ENCODE measurements around the gene SLC6A17. TPM values are rescaled to one million over a fixed set of nuclear protein-coding genes. Genes with fewer than 3 reads are reported as not detected.
A peak's percentile ranks its signal among the peaks of the same experiment; 100 is the strongest.

The SLC6A17 gene
- polyA plus RNA-seq, 3 donors: not detected

- H3K36me3 Mint-ChIP-seq: no peaks in the 10 kb centered on the region
- peak; percentile 43 to 63 (median 53) for DNase-seq
- Histone ChIP-seq H3K27me3 (ENCODE audit: control insufficient read depth in 2 of 2, insufficient read depth in 2 of 2, low read length in 2 of 2) (no peaks in the 10 kb centered on the region), H3K4me1 (ENCODE audit: control insufficient read depth in 1 of 2, insufficient read depth in 2 of 2, low read length in 2 of 2) (peaks cover 16 to 17% of the 10 kb centered on the region in 2 donors), H3K9ac (ENCODE audit: insufficient read depth, low read length, poor library complexity, severe bottlenecking) (no peak overlapping the region), H2AFZ (ENCODE audit: insufficient read depth, low read depth, low read length, poor library complexity, severe bottlenecking) (no peak overlapping the region), H3K27ac (ENCODE audit: low read depth in 1 of 2, low read length in 2 of 2) (no peak overlapping the region), H3K9me3 (replicated peaks in 1 of 2; ENCODE audit: control insufficient read depth in 1 of 2, insufficient read depth in 1 of 2, low read length in 2 of 2) (no peaks in the 10 kb centered on the region), H3K79me2 (ENCODE audit: insufficient read depth, low read length) (no peaks in the 10 kb centered on the region), H3K4me2 (replicated peaks; ENCODE audit: extremely low read depth, low read length, poor library complexity, severe bottlenecking) (no peak overlapping the region), H3K4me3 (replicated peaks in 1 of 3; ENCODE audit: low read depth in 2 of 3, low read length in 3 of 3) (no peak overlapping the region), H3K36me3 (replicated peaks in 1 of 2; ENCODE audit: control insufficient read depth in 1 of 2, insufficient read depth in 2 of 2, low read length in 2 of 2) (no peaks in the 10 kb centered on the region), H4K20me1 (ENCODE audit: insufficient read depth, low read length) (no peaks in the 10 kb centered on the region)
- no peaks in the 10 kb centered on the region for H3K9me3 Mint-ChIP-seq
- peaks cover 8 to 25% (median 11%) of the 10 kb centered on the region in 3 donors for H3K27me3 Mint-ChIP-seq (ENCODE audit: low read depth in 3 of 3)
- no peak overlapping the region for H3K4me3 Mint-ChIP-seq
- WGBS (ENCODE audit: insufficient coverage): 36% methylated on average over 8 of the region's 8 CpGs
- intact Hi-C loops (cut with micrococcal nuclease): loop anchor here (1.0 to 5.0 kb wide), 2 partner anchors 49 to 52 kb away; no protein-coding TSS in a partner anchor
- TF ChIP-seq, protein P1, sequence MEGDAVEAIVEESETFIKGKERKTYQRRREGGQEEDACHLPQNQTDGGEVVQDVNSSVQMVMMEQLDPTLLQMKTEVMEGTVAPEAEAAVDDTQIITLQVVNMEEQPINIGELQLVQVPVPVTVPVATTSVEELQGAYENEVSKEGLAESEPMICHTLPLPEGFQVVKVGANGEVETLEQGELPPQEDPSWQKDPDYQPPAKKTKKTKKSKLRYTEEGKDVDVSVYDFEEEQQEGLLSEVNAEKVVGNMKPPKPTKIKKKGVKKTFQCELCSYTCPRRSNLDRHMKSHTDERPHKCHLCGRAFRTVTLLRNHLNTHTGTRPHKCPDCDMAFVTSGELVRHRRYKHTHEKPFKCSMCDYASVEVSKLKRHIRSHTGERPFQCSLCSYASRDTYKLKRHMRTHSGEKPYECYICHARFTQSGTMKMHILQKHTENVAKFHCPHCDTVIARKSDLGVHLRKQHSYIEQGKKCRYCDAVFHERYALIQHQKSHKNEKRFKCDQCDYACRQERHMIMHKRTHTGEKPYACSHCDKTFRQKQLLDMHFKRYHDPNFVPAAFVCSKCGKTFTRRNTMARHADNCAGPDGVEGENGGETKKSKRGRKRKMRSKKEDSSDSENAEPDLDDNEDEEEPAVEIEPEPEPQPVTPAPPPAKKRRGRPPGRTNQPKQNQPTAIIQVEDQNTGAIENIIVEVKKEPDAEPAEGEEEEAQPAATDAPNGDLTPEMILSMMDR (IDR thresholded peaks at IDR 0.05): peak; percentile 89
- H3K27ac Mint-ChIP-seq: no peak overlapping the region
- peaks cover 19% of the 10 kb centered on the region for H3K4me1 Mint-ChIP-seq
Observed at GRCh38 chr1:110106013-110106941, 44.0 kb upstream of the SLC6A17 start.

GRCh38 chr1:110107867-110108469, 42.3 kb upstream of the SLC6A17 start:
- WGBS (ENCODE audit: insufficient coverage): 82% methylated on average over 7 of the region's 7 CpGs
- H3K4me1 ChIP-seq (ENCODE audit: control insufficient read depth in 1 of 2, insufficient read depth in 2 of 2, low read length in 2 of 2): peaks cover 0 to under 1% of the 10 kb centered on the region in 2 donors
- H3K27me3 ChIP-seq (ENCODE audit: control insufficient read depth in 2 of 2, insufficient read depth in 2 of 2, low read length in 2 of 2): peaks cover 0 to 4% of the 10 kb centered on the region in 2 donors
- no peaks in the 10 kb centered on the region for H3K36me3 Mint-ChIP-seq
- no peak overlapping the region for H3K4me3 Mint-ChIP-seq
- H3K4me1 Mint-ChIP-seq: peaks cover 3% of the 10 kb centered on the region
- peaks cover 15 to 25% (median 20%) of the 10 kb centered on the region in 3 donors for H3K27me3 Mint-ChIP-seq (ENCODE audit: low read depth in 3 of 3)
- no peaks in the 10 kb centered on the region for H3K9me3 ChIP-seq (replicated peaks in 1 of 2; ENCODE audit: control insufficient read depth in 1 of 2, insufficient read depth in 1 of 2, low read length in 2 of 2)
- H3K27ac Mint-ChIP-seq: no peak overlapping the region
- H3K9ac ChIP-seq (ENCODE audit: insufficient read depth, low read length, poor library complexity, severe bottlenecking): no peak overlapping the region
- H3K4me3 ChIP-seq (replicated peaks in 1 of 3; ENCODE audit: low read depth in 2 of 3, low read length in 3 of 3): no peak overlapping the region
- H3K27ac ChIP-seq (ENCODE audit: low read depth in 1 of 2, low read length in 2 of 2): no peak overlapping the region
- no peak overlapping the region for H2AFZ ChIP-seq (ENCODE audit: insufficient read depth, low read depth, low read length, poor library complexity, severe bottlenecking)
- H3K36me3 ChIP-seq (replicated peaks in 1 of 2; ENCODE audit: control insufficient read depth in 1 of 2, insufficient read depth in 2 of 2, low read length in 2 of 2): no peaks in the 10 kb centered on the region
- no peaks in the 10 kb centered on the region for H4K20me1 ChIP-seq (ENCODE audit: insufficient read depth, low read length)
- no peaks in the 10 kb centered on the region for H3K79me2 ChIP-seq (ENCODE audit: insufficient read depth, low read length)
- H3K4me2 ChIP-seq (replicated peaks; ENCODE audit: extremely low read depth, low read length, poor library complexity, severe bottlenecking): no peak overlapping the region
- DNase-seq: no peak
- TF ChIP-seq, protein P1 (IDR thresholded peaks at IDR 0.05): no peak
- peaks cover 0 to under 1% (median 0%) of the 10 kb centered on the region in 7 donors for H3K9me3 Mint-ChIP-seq
- intact Hi-C loops (cut with micrococcal nuclease): loop anchor here in 1 of 2 donors (5.0 kb wide), 1 partner anchor 51 kb away; no protein-coding TSS in a partner anchor
